Measurements from ENCODE around the gene MISP3.

- TF ChIP-seq CTCF (IDR thresholded peaks at IDR 0.05; ENCODE audit: low read length) (peak; percentile 80), EZH2 (IDR thresholded peaks at IDR 0.05; ENCODE audit: borderline replicate concordance, low read length) (no peak)
Measured at GRCh38 chr19:14031719-14032480, 40.7 kb upstream of the MISP3 start, which contains the start of gene IL27RA.

Measured in OCI-LY1 (cell line).